Testis (tissue), 2 donors: Measurements from ENCODE around the gene POR.

Experiments used
- POLR2A ChIP-seq: fragments of 450-650 bp; IDR thresholded peaks from one replicate; pipeline ENCODE4 v1.6.1; 2017; ENCODE audit warnings: antibody characterized with exemption, mild to moderate bottlenecking, moderate library complexity
- TF ChIP-seq, protein P1 (sequence below), 3 experiments: fragments of 450-650 bp in 2 of 3; fragments of 200-600 bp in 1 of 3; sonication (generic) in 1 of 3; IDR thresholded peaks; one replicate each; pipeline ENCODE4 v1.5.1; 2016 to 2019; ENCODE audit warnings: antibody characterized with exemption in 3 of 3, mild to moderate bottlenecking in 2 of 3, moderate library complexity in 1 of 3

DNA sequence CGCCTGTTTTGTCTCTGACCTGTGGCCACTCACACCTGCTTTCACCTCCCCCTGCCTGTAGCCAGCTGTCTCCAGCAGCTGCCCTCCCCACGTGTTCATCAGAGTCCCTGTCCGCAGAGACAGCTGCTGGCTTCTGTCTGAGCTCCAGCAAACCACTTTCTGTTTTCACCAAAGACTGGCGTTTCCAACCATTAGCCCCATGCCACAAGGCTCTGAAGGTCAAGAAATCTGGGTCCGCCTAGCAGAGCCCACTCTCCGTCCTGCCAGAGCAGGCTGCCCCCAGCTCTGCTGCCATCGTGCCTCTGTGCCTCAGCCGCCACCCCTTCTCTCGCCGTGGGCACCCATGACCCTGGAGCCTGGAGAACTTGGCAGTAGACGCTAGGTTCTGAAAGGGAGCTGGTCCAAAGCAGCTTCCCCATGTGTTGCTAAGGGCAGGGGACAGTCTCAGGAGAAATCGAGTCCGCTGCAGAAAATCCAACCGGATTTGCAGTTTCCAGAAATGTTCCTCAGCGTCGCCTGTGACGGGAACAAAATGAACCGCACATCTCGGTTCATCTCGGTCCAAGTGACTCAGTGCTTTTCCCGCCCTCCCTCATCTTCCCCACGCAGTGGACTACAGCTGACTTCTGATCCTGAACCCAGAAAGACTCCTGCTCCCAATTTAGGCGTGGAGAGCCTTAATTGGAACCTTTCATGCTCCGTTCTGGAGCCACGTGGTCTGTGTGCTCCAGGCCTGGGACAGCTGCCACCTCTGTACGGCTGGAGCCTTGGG, 51.4 kb downstream of the POR start:
- TF ChIP-seq, protein P1, sequence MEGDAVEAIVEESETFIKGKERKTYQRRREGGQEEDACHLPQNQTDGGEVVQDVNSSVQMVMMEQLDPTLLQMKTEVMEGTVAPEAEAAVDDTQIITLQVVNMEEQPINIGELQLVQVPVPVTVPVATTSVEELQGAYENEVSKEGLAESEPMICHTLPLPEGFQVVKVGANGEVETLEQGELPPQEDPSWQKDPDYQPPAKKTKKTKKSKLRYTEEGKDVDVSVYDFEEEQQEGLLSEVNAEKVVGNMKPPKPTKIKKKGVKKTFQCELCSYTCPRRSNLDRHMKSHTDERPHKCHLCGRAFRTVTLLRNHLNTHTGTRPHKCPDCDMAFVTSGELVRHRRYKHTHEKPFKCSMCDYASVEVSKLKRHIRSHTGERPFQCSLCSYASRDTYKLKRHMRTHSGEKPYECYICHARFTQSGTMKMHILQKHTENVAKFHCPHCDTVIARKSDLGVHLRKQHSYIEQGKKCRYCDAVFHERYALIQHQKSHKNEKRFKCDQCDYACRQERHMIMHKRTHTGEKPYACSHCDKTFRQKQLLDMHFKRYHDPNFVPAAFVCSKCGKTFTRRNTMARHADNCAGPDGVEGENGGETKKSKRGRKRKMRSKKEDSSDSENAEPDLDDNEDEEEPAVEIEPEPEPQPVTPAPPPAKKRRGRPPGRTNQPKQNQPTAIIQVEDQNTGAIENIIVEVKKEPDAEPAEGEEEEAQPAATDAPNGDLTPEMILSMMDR (IDR thresholded peaks at IDR 0.05) = no peak
- no peak for TF ChIP-seq POLR2A
